ENCODE measurements around the gene ZNF43.
"Not testable (repeated sequence)": the region's sequence is repeated elsewhere in the genome, so short reads cannot be mapped to it uniquely, and the experiment has no call there.

The ZNF43 gene

DNA sequence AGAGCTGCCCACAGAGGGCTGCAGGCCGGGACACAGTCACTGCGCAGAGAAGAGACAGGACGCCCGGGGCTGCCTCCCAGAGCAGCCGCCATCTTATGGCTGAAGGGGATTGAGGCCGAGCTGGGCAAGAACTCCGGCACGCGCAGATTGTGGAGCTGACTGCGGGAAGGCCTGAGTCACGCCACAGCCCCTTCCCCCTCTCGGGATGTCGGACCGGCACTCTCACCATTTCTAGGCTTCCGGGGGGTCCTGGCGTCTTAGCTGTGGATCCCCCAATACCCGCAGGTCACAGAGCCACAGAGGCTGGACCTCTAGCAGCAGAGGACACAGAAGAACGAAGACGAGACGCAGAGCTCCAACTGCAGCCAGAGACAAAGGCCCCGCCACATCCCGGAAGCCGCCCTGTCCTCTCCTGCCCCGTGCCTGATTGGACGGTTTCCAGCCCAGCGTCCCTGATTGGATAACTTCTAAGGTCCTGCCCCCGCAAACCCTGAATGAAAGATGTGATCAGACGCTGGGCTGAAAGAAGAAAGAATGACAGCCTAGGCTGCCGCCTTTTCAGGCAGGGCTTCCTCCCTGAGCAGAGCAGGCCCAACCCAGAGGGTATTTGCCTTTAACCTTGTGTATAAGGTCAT is at the start of gene ZNF43:
ZNF43 (minus strand) TSS at position 373 of the 635 bp plus-strand sequence; CDS start at position 229, 144 bp downstream.
- peaks cover 19% of the 10 kb centered on the region for H3K36me3 Mint-ChIP-seq (ENCODE audit: insufficient read depth)
- H3K4me3 Mint-ChIP-seq = peak within 1 kb of the TSS; percentile 99
- H3K4me1 Mint-ChIP-seq = peaks cover 31% of the 10 kb centered on the region
- no peaks in the 10 kb centered on the region for H3K27me3 Mint-ChIP-seq
- H3K9me3 Mint-ChIP-seq = no peaks in the 10 kb centered on the region
- H3K27ac Mint-ChIP-seq (ENCODE audit: low read depth) = peak within 1 kb of the TSS; percentile 98
- DNase-seq (ENCODE audit: low spot score in 2 of 2) (peak; percentile 83 to 90), ATAC-seq (replicated peaks; ENCODE audit: extremely low read depth, poor library complexity, severe bottlenecking) (peak; percentile 100)

- not testable (repeated sequence) for DNase-seq (ENCODE audit: low spot score in 2 of 2); ATAC-seq (replicated peaks; ENCODE audit: extremely low read depth, poor library complexity, severe bottlenecking); H3K4me1 Mint-ChIP-seq; H3K27ac Mint-ChIP-seq (ENCODE audit: low read depth); H3K4me3 Mint-ChIP-seq; H3K9me3 Mint-ChIP-seq; H3K36me3 Mint-ChIP-seq (ENCODE audit: insufficient read depth)
- peaks cover 27% of the 10 kb centered on the region for H3K27me3 Mint-ChIP-seq
Observed at GRCh38 chr19:21885516-21885915, 49.5 kb upstream of the ZNF43 start.

DNA sequence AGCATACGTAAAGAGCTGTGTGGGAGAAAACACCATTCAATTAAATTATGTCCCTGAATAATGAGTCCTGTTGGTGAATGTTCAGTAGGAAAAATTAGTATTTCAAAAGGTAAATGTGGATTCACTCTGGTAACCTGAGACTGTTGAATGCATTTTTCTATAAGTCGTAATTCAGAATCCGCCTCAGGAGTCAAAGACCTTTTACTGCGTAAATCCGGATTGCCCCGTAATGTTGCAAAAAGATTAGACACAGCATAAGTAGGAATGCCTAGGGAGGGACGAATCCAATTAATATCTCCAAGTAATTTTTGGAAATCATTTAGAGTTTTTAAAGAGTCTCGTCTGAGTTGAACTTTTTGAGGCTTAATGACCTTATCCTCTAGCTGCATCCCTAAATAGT is 48.8 kb upstream of the ZNF43 start:
- DNase-seq (ENCODE audit: low spot score in 2 of 2); H3K9me3 Mint-ChIP-seq; ATAC-seq (replicated peaks; ENCODE audit: extremely low read depth, poor library complexity, severe bottlenecking); H3K4me1 Mint-ChIP-seq; H3K36me3 Mint-ChIP-seq (ENCODE audit: insufficient read depth); H3K4me3 Mint-ChIP-seq; H3K27ac Mint-ChIP-seq (ENCODE audit: low read depth): not testable (repeated sequence)
- peaks cover 27% of the 10 kb centered on the region for H3K27me3 Mint-ChIP-seq

GRCh38 chr19:21883516-21883915 is 47.5 kb upstream of the ZNF43 start:
- no peaks in the 10 kb centered on the region for H3K9me3 Mint-ChIP-seq
- peaks cover 27% of the 10 kb centered on the region for H3K27me3 Mint-ChIP-seq

DNA sequence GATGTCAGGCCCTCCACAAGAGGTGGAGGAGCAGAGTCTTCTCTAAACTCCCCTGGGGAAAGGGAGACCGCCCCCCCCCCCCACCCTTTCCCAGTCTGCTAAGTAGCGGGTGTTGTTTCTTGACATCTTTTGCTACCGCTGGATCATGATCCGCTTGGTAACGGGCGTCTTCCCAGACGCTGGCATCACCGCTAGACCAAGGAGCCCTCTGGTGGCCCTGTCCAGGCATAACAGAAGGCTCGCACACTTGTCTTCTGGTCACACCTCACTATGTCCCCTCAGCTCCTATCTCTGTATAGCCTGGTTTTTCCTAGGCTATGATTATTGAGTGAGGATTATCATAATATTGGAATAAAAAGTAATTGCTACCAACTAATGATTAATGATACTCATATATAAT is 44.8 kb upstream of the ZNF43 start:
- ATAC-seq (replicated peaks; ENCODE audit: extremely low read depth, poor library complexity, severe bottlenecking); H3K27ac Mint-ChIP-seq (ENCODE audit: low read depth); H3K36me3 Mint-ChIP-seq (ENCODE audit: insufficient read depth); DNase-seq (ENCODE audit: low spot score in 2 of 2); H3K4me1 Mint-ChIP-seq; H3K9me3 Mint-ChIP-seq; H3K4me3 Mint-ChIP-seq: not testable (repeated sequence)
- peaks cover 27% of the 10 kb centered on the region for H3K27me3 Mint-ChIP-seq

More at GRCh38 chr19:21883516-21883915, 47.5 kb upstream of the ZNF43 start:
- DNase-seq (ENCODE audit: low spot score in 2 of 2) (no peak), ATAC-seq (replicated peaks; ENCODE audit: extremely low read depth, poor library complexity, severe bottlenecking) (no peak)
- no peak overlapping the region for H3K27ac Mint-ChIP-seq (ENCODE audit: low read depth)
- H3K36me3 Mint-ChIP-seq (ENCODE audit: insufficient read depth) = no peaks in the 10 kb centered on the region
- no peaks in the 10 kb centered on the region for H3K4me1 Mint-ChIP-seq
- no peak overlapping the region for H3K4me3 Mint-ChIP-seq

- Mint-ChIP-seq H3K27ac (ENCODE audit: low read depth) (no peak overlapping the region), H3K27me3 (peaks cover 14% of the 10 kb centered on the region), H3K4me1 (no peaks in the 10 kb centered on the region), H3K9me3 (no peaks in the 10 kb centered on the region), H3K36me3 (ENCODE audit: insufficient read depth) (no peaks in the 10 kb centered on the region), H3K4me3 (no peak overlapping the region)
- ATAC-seq (replicated peaks; ENCODE audit: extremely low read depth, poor library complexity, severe bottlenecking) (no peak), DNase-seq (ENCODE audit: low spot score in 2 of 2) (no peak)
Observed at GRCh38 chr19:21878646-21879045, 42.7 kb upstream of the ZNF43 start.

- Mint-ChIP-seq H3K27me3 (peaks cover 10% of the 10 kb centered on the region), H3K4me3 (no peak overlapping the region), H3K36me3 (ENCODE audit: insufficient read depth) (no peaks in the 10 kb centered on the region), H3K27ac (ENCODE audit: low read depth) (no peak overlapping the region), H3K4me1 (no peaks in the 10 kb centered on the region), H3K9me3 (no peaks in the 10 kb centered on the region)
- ATAC-seq (replicated peaks; ENCODE audit: extremely low read depth, poor library complexity, severe bottlenecking) = no peak
- no peak for DNase-seq (ENCODE audit: low spot score in 2 of 2)
Observed at GRCh38 chr19:21877976-21878375, 42.0 kb upstream of the ZNF43 start.

- not testable (repeated sequence) for H3K27me3 Mint-ChIP-seq; DNase-seq (ENCODE audit: low spot score in 2 of 2); H3K36me3 Mint-ChIP-seq (ENCODE audit: insufficient read depth); H3K27ac Mint-ChIP-seq (ENCODE audit: low read depth); H3K9me3 Mint-ChIP-seq; ATAC-seq (replicated peaks; ENCODE audit: extremely low read depth, poor library complexity, severe bottlenecking); H3K4me3 Mint-ChIP-seq; H3K4me1 Mint-ChIP-seq
Observed at GRCh38 chr19:21876608-21877007, 40.6 kb upstream of the ZNF43 start.

DNA sequence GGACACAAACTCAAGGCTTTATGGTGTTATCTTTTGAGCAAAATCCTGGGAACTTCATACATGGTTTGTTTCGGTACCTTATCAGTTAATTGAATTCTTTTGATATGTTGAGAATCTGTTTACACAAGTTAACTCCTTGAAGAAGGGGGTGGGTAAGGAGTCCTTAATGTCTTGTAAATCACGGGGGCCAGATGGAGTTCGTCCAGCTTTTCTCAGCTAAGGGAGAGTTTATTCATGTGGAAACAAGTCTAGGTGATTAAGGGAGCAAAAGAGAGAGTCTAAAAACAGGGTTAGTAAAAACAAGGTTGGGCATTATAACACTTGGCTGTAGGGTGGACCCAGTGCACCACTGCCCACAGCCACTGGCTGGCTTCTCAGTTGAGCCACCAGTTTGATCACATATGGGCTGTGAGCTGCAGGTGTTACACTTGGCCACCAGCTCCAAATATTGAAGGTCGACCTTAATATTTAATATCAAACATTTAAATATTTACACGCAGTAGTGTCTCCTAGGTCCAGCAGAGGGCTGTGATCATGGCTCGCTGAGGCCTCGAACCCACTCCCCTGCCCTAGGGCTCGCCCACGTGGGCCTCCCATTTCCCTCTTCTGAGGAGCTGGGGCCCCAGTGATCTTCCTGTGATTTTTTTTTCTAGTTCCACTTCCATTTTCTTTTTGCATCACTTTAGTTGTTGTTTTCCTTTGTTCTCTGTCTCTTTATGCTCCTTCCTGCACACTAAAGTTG is 21.0 kb upstream of the ZNF43 start:
- no peak overlapping the region for H3K27ac Mint-ChIP-seq (ENCODE audit: low read depth)

DNA sequence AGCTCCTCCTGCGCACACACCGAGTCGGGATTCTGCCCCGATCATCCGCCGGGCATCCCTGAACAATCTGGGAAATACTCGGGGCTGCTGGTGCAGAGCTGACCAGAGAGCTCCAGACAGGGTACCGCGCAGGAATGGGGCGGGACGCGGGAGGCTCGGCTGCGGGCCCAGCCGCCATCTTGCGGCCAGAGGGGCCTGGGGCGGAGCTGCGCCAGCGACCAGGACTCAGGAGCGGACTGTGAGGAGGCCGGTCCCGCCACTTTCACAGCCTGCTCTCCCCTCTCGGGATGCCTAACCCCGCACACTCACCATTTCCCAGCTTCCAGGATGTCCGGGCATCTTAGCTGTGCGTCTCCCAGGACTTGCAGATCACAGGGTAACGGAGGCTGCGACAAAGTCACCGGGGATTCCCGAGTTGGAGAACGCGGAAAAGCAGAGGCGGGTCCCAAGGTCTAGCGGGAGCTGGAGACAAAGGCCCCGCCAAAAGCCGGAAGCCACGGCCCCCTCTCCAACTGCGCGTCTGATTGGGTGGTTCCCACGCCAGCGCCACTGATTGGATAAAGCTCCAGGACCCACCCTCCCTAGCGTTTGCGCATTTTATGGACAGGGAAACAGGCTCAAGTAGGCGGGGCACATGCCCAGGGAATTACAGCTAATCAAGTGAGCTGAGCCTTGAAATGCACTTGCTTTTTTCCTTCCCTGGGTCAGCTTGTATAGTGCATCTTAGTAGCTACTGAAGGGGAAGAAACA is 15.8 kb upstream of the ZNF43 start:
- H3K27me3 Mint-ChIP-seq = no peaks in the 10 kb centered on the region
- H3K4me1 Mint-ChIP-seq = peaks cover 7% of the 10 kb centered on the region
- ATAC-seq (replicated peaks; ENCODE audit: extremely low read depth, poor library complexity, severe bottlenecking) (peak; percentile 99), DNase-seq (ENCODE audit: low spot score in 2 of 2) (peak; percentile 74 to 81)
- H3K36me3 Mint-ChIP-seq (ENCODE audit: insufficient read depth) = peaks cover 4% of the 10 kb centered on the region
- peak overlapping the region; percentile 75 for H3K27ac Mint-ChIP-seq (ENCODE audit: low read depth)
- H3K4me3 Mint-ChIP-seq = peak overlapping the region; percentile 87
- H3K9me3 Mint-ChIP-seq = no peaks in the 10 kb centered on the region

More for the DNA sequence above, 21.0 kb upstream of the ZNF43 start:
- Mint-ChIP-seq H3K36me3 (ENCODE audit: insufficient read depth) (no peaks in the 10 kb centered on the region), H3K4me3 (no peak overlapping the region), H3K4me1 (peaks cover 6% of the 10 kb centered on the region), H3K9me3 (no peaks in the 10 kb centered on the region), H3K27me3 (no peaks in the 10 kb centered on the region)
- ATAC-seq (replicated peaks; ENCODE audit: extremely low read depth, poor library complexity, severe bottlenecking) (no peak), DNase-seq (ENCODE audit: low spot score in 2 of 2) (no peak)

- Mint-ChIP-seq H3K27ac (ENCODE audit: low read depth) (peak overlapping the region; percentile 75), H3K36me3 (ENCODE audit: insufficient read depth) (peaks cover 4% of the 10 kb centered on the region), H3K9me3 (no peaks in the 10 kb centered on the region), H3K4me1 (peaks cover 7% of the 10 kb centered on the region), H3K4me3 (peak overlapping the region; percentile 87), H3K27me3 (no peaks in the 10 kb centered on the region)
- ATAC-seq (replicated peaks; ENCODE audit: extremely low read depth, poor library complexity, severe bottlenecking) (no peak), DNase-seq (ENCODE audit: low spot score in 2 of 2) (no peak)
Observed at GRCh38 chr19:21850656-21851255, 14.8 kb upstream of the ZNF43 start.

GRCh38 chr19:21848706-21849105 is 12.7 kb upstream of the ZNF43 start:
- Mint-ChIP-seq H3K4me3 (no peak overlapping the region), H3K36me3 (ENCODE audit: insufficient read depth) (peaks cover 9% of the 10 kb centered on the region), H3K27ac (ENCODE audit: low read depth) (no peak overlapping the region), H3K9me3 (no peaks in the 10 kb centered on the region), H3K4me1 (peaks cover 7% of the 10 kb centered on the region), H3K27me3 (no peaks in the 10 kb centered on the region)
- ATAC-seq (replicated peaks; ENCODE audit: extremely low read depth, poor library complexity, severe bottlenecking) (no peak), DNase-seq (ENCODE audit: low spot score in 2 of 2) (no peak)

All from central memory CD8-positive, alpha-beta T cell (primary cell).